GM12892 (cell line): ENCODE data around the gene GYPC.
A peak's percentile ranks its signal among the peaks of the same experiment; 100 is the strongest.
"Not testable (repeated sequence)": the region's sequence is repeated elsewhere in the genome, so short reads cannot be mapped to it uniquely, and the experiment has no call there.

Experiments
- DNase-seq: peaks from one replicate; pipeline ENCODE4 v3.0.0; 2011; ENCODE audit not compliant: insufficient read length
- FAIRE-seq: peaks from 2 replicates; lab custom pipeline; 2011; peaks lifted over from hg19 to GRCh38; lab: Jason Lieb, UNC
- POLR2A ChIP-seq: IDR thresholded peaks from 2 replicates; pipeline ENCODE4 v1.6.1; 2011; ENCODE audit warnings: low read depth, low read length, control low read depth
- POLR2AphosphoS5 ChIP-seq: IDR thresholded peaks from 2 replicates; pipeline ENCODE4 v1.6.1; 2011; ENCODE audit warnings: low read depth, low read length, control low read depth
- TAF1 ChIP-seq: IDR thresholded peaks from 2 replicates; pipeline ENCODE4 v1.6.1; 2011; ENCODE audit warnings: low read depth, mild to moderate bottlenecking, control low read depth, low read length, borderline replicate concordance

The GYPC gene

DNA sequence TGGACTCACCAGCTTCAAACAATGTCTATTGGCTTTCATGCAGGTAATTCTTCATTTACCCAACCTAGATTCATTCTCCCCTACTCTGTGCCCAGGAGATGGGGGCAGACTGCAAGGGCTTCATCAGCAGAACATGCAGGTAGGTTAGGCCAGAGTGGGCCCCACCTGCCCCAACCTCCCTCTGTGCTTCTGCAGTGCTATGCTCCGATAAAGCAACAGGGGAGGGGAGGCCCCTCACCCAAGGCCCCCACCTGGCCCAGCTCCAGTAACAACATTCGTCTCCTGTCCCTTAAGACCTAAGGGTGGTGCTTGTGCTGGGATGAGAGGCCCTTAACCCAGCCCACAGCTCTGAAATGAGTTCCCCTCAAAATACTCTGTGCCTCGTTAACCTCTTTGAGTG, 16.7 kb upstream of the GYPC start:
- DNase-seq, result no peak
- TF ChIP-seq POLR2A, result no peak
- TF ChIP-seq TAF1, result no peak
- no peak for TF ChIP-seq POLR2AphosphoS5
- no peak for FAIRE-seq

DNA sequence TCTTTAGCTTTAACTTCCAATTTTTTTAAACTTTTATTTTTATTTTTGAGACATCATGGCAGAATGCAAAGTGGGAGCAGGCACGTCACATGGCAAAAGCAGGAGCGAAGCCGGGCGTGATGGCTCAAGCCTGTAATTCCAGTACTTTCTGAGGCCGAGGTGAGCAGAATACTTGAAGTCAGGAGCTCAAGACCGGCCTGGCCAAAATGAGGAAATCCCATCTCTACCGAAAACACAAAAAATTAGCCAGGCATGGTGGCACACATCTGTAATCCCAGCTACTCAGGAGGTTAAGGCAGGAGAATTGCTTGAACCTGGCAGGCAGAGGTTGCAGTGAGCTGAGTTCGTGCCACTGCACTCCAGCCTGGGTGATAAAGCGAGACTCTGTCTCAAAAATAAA, 14.7 kb upstream of the GYPC start:
- not testable (repeated sequence) for DNase-seq, FAIRE-seq

DNA sequence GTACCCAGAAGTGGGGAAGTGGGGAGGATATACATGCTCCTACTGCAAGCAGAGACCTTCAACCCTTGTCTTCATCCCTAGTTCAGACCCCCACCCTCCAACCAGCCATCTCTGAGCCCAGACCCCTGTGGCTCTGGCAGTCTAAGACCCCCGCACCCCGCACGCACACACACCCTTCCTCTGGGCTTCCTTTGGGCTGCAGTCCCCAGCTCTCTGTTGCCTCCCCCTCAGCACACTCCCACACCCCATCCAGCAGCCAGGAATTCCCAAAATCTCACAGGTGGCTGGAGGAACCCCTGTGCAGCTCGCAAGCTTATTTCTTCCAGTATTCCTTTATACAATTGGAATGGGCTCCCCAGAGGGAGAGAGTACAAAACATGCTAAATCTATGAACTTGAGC, 13.9 kb upstream of the GYPC start:
- TF ChIP-seq TAF1 (no peak), POLR2A (no peak), POLR2AphosphoS5 (no peak)
- no peak for FAIRE-seq

DNA sequence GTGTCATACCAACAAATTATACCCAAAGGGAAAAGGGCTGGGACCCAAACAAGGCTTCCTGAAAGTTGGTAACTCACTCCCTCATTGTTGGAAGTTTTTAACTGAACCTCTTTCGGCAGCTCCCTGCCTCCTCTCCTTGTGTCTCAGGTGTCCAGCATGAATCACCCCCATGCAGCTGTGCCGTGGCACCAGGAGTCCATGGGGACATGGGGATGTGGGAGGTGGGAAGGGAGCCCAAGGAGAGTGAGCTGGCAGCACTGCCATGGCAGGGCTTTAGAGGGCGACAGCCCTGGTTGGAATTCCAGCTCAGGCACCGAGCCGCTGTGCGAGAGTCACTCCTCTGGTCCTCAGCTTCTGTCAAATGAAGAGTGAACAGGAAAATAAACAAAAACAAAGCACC, 12.5 kb upstream of the GYPC start:
- no peak for TF ChIP-seq POLR2A
- no peak for TF ChIP-seq TAF1
- no peak for TF ChIP-seq POLR2AphosphoS5
- DNase-seq (no peak), FAIRE-seq (no peak)

More for the DNA sequence above, 13.9 kb upstream of the GYPC start:
- no peak for DNase-seq

DNA sequence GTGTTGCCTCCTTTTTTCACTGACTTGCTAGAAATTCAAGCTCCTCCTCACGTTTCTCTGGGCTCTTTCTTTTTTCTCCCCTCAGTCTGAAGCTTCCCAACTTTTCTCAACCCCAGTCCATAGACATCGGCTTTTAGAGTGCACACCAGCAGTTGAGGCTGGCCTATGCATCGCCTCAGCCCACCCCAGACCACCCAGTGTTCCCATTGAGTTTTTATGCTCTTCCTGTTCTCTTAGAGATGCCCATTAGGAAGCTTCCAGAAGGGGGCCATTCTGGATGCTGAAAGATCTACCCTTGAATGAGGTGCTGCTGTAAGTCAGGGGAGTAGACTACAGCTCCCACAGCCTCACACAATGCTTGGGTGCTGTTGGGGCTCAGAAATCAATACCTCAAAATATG, 12.0 kb upstream of the GYPC start:
- DNase-seq, result no peak
- TF ChIP-seq TAF1 (no peak), POLR2A (no peak), POLR2AphosphoS5 (no peak)
- no peak for FAIRE-seq

DNA sequence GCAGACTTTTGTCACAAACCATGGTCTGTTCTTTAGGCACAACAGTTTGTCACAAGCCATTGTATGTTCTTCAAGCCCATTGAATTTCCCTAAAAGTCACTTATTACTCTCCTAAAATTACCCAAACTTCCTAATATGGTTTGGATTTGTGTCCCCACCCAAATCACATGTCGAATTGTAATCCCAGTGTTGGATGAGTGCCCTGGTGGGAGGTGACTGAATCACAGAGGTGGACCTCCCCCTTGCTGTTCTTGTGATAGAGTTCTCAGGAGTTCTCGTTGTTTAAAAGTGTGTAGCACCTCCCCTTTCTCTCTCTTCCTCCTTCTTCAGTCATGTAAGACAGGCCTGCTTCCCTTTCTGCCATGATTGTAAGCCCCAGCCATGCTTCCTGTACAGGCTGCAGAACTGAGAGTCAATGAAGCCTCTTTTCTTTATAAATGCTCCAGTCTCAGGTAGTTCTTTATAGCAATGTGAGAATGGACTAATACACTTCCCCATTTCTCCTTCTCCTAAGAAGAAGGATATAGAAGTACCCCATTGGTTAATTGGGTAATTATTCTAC, 11.2 kb upstream of the GYPC start:
- TF ChIP-seq POLR2A (no peak), TAF1 (no peak), POLR2AphosphoS5 (no peak)
- DNase-seq, result no peak
- FAIRE-seq, result peak; percentile 33

DNA sequence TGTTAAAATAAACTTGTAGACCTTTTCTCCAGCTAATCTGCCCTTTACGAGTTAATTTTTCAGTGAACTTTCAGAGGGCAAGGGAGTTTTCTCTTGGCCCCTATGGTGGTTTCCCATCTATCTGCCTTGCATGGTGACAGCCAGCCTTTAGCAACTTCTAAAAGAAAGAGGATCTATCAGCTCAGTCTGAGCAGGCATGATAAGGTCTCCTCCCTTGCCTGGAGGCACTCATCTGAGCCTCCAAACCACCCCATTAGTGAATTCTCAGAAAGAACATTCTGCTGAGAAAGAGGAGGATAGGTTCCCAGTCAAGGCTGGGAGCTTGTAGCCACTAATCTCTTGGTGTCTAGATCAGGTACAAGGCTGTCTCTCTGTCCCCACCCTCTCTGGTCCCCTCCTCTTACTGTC, 10.7 kb upstream of the GYPC start:
- no peak for DNase-seq
- FAIRE-seq, result no peak
- no peak for TF ChIP-seq TAF1
- TF ChIP-seq POLR2AphosphoS5, result no peak
- no peak for TF ChIP-seq POLR2A

DNA sequence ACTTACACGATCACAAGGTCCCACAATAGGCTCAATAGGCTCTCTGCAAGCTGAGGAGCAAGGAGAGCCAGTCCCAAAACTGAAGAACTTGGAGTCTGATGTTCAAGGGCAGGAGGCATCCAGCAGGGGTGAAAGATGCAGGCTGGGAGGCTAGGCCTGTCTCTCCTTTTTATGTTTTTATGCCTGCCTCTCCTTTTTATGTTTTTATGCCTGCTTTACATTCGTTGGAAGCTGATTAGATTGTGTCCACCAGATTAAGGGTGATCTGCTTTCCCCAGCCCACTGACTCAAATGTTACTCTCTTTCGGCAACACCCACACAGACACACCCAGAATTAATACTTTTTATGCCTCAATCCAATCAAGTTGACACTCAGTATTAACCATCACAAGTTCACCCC, 9.9 kb upstream of the GYPC start:
- DNase-seq (no peak), FAIRE-seq (no peak)
- TF ChIP-seq POLR2A (no peak), TAF1 (no peak), POLR2AphosphoS5 (no peak)

DNA sequence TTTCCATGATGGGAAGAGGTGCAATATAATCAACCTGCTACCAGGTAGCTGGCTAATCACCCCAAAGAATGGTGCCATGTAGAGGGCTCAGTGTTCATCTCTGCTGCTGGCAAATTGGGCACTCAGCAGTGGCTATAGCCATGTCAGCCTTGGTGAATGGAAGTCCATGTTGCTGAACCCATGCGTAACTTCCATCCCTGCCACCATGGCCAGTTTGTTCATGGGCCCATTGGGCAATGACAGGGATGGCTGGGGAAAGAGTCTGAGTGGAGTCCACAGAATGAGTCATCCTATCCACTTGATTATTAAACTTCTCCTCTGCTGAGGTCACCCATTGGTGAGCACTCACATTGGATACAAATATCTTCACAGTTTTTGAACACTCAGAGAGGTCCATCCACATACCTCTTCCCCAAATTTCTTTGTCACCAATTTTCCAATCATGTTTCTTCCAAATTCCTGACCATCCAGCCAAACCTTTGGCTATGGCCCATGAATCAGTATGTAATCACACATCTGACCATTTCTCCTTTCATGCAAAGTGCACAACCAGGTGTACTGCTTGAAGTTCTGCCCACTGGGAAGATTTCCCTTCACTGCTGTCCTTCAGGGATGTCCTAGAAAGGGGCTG, 8.1 kb upstream of the GYPC start:
- FAIRE-seq, result not testable (repeated sequence)

DNA sequence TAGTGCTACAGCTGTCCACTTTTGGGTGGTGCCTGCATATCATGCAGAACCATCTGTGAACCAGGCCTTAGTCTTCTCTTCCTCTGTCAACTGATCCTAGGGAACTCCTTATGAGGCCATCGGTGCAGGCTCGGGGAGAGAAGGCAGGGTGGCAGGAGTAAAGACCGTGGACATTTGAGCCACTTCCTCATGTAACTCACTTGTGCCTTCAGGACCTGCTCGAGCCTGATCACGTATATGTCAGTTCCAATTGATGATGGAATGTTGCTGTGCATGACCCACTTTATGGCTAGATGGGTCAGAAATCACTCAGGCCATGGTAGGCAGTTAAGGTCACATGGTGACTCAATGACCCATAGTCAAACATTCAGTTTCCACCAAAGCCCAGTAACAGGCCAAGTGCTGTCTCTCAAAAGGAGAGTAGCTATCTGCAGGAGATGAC, 7.6 kb upstream of the GYPC start:
- not testable (repeated sequence) for DNase-seq, FAIRE-seq

More for the DNA sequence above, 8.1 kb upstream of the GYPC start:
- not testable (repeated sequence) for DNase-seq

DNA sequence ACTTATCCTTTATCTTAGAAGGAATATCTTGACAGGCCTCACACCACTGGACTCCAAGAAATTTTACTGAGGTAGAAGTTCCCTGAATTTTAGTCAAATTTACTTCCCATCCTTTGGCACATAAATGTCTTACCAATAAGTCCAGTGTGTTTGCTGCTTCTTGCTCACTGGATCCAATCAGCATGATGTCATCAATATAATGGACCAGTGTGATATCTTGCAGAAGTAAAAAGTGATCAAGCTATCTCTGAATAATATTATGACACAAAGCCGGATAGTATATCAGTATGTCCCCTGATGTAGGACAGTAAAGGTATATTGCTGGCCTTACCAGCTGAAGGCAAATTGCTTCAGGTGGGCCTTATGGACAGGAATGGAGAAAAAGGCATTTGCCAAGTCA, 6.9 kb upstream of the GYPC start:
- DNase-seq (no peak), FAIRE-seq (no peak)
- TF ChIP-seq TAF1 (no peak), POLR2AphosphoS5 (no peak), POLR2A (no peak)

DNA sequence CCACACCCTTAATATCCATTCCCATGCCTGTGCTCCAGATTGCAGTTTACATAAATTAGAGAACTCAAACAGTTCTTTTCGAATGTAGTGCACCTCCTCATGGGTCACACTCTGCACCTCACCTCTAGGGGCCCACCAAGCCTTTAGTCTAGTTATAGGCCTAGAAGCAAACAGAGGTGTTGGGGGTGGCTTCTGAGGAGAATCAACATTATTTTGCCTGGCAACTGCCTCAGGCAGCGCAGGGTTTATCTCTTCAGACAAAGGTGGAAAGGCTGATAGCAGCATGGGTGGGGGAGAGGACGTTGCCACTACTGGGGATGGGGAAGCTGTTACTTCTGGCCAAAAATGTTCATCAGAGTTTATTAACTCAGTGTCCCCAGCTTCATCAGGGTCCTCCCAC, 5.0 kb upstream of the GYPC start:
- FAIRE-seq (no peak), DNase-seq (no peak)
- TF ChIP-seq TAF1, result no peak
- TF ChIP-seq POLR2A, result no peak
- TF ChIP-seq POLR2AphosphoS5, result no peak

DNA sequence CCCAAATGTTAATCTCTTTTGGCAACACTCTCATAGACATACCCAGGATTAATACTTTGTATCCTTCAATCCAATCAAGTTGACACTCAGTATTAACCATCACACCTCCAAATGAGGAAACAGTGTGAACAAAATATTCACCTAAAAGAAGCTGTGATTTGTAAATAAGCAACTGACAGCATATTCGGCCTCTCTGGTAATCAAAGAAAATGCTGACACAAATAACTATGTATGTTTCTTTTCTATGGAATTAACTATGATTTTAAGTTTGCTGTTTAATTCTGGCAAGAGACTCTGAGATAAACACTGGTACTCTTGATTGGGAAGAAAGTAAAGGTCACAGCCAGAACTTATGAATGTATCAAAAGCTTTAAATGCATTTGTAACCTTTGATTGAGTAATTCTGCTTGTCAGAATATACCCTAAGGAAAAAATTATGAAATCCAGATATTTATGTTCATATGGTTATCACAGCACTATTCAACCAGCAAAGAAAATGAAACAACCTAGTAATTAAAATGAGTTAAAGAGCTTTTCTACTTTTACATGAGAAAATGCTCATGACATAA, 3.6 kb upstream of the GYPC start:
- FAIRE-seq, result no peak
- no peak for TF ChIP-seq POLR2A
- TF ChIP-seq POLR2AphosphoS5, result no peak
- DNase-seq, result no peak
